ENCODE results near the gene BANP.
"Not testable (repeated sequence)": the region's sequence is repeated elsewhere in the genome, so short reads cannot be mapped to it uniquely, and the experiment has no call there.

- TF ChIP-seq, protein P1, sequence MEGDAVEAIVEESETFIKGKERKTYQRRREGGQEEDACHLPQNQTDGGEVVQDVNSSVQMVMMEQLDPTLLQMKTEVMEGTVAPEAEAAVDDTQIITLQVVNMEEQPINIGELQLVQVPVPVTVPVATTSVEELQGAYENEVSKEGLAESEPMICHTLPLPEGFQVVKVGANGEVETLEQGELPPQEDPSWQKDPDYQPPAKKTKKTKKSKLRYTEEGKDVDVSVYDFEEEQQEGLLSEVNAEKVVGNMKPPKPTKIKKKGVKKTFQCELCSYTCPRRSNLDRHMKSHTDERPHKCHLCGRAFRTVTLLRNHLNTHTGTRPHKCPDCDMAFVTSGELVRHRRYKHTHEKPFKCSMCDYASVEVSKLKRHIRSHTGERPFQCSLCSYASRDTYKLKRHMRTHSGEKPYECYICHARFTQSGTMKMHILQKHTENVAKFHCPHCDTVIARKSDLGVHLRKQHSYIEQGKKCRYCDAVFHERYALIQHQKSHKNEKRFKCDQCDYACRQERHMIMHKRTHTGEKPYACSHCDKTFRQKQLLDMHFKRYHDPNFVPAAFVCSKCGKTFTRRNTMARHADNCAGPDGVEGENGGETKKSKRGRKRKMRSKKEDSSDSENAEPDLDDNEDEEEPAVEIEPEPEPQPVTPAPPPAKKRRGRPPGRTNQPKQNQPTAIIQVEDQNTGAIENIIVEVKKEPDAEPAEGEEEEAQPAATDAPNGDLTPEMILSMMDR (IDR thresholded peaks at IDR 0.05) = not testable (repeated sequence)
- TF ChIP-seq NFYB (CRISPR knock-in tag; conservative IDR thresholded peaks at IDR 0.05; ENCODE audit: low read depth) = not testable (repeated sequence)
Measured at GRCh38 chr16:88111976-88112375, 160.7 kb downstream of the BANP start.

All from WTC11 (cell line).